ENCODE results near the gene DACH2.

DNA sequence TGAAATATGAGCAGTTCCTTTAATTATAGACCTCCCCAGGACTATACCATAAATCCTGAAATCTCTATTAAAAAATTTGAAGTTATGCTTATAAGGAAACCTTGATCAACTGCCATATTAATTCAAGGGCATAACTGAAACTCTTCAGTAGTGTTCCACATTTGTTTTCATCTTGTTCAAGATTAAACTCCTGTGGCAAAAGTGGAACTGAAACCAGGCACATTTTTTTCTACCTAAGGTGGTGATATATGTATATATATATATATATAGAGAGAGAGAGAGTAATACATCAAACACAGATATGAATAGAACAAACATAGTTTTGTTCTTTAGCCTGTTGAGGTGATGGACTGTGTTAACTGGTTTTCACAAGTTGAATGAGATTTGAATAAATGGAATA, 287.9 kb downstream of the DACH2 start:
- TF ChIP-seq POLR2A (IDR thresholded peaks at IDR 0.05) (no peak), CTCF (IDR thresholded peaks at IDR 0.05) (no peak)
